HG03039 (cell line): Measurements from ENCODE around the gene BCLAF1.
"Not testable (repeated sequence)": the region's sequence is repeated elsewhere in the genome, so short reads cannot be mapped to it uniquely, and the experiment has no call there.

ENCODE experiments used
- ATAC-seq: cut with Tn5 transposase; IDR thresholded peaks from one replicate; pipeline ENCODE4 v1.9.1; 2021; ENCODE audit warnings: mild to moderate bottlenecking, moderate library complexity; ENCODE audit not compliant: unreplicated experiment

The BCLAF1 gene

GRCh38 chr6:136249811-136250685 lies 39.6 kb downstream of the BCLAF1 start, which contains the start of gene MTFR2:
Gene MTFR2 (minus strand): TSS chr6:136250311. CDS start chr6:136249099, 1,212 bp downstream.
- ATAC-seq = peak; percentile 98

- no peak for ATAC-seq
These were observed 40.3 kb downstream of the BCLAF1 start for GRCh38 chr6:136249336-136249735.

GRCh38 chr6:136244061-136244616 lies 45.5 kb downstream of the BCLAF1 start:
- ATAC-seq = no peak

GRCh38 chr6:136236466-136237293 lies 53.0 kb downstream of the BCLAF1 start:
- no peak for ATAC-seq

- ATAC-seq = no peak
These were observed 54.4 kb downstream of the BCLAF1 start for GRCh38 chr6:136235233-136235564.

- ATAC-seq = no peak
These were observed 56.9 kb downstream of the BCLAF1 start for GRCh38 chr6:136232701-136233100.

GRCh38 chr6:136230219-136230853 lies 59.3 kb downstream of the BCLAF1 start:
- ATAC-seq = no peak

- no peak for ATAC-seq
These were observed 60.8 kb downstream of the BCLAF1 start for GRCh38 chr6:136228814-136229213.

GRCh38 chr6:136226674-136227377 lies 62.8 kb downstream of the BCLAF1 start:
- ATAC-seq = no peak

- peak; percentile 81 for ATAC-seq
These were observed 63.5 kb downstream of the BCLAF1 start for GRCh38 chr6:136226027-136226673.

GRCh38 chr6:136225496-136225895 lies 64.2 kb downstream of the BCLAF1 start:
- ATAC-seq = no peak

- not testable (repeated sequence) for ATAC-seq
These were observed 64.7 kb downstream of the BCLAF1 start for GRCh38 chr6:136224974-136225373.

GRCh38 chr6:136216503-136217401 lies 72.9 kb downstream of the BCLAF1 start:
- ATAC-seq = no peak

- no peak for ATAC-seq
These were observed 75.8 kb downstream of the BCLAF1 start for GRCh38 chr6:136213853-136214252.

- no peak for ATAC-seq
These were observed 76.6 kb downstream of the BCLAF1 start for GRCh38 chr6:136213012-136213539.

- no peak for ATAC-seq
These were observed 77.0 kb downstream of the BCLAF1 start for GRCh38 chr6:136212608-136213007.

- no peak for ATAC-seq
These were observed 79.1 kb downstream of the BCLAF1 start for GRCh38 chr6:136210398-136211165.

GRCh38 chr6:136209496-136209895 lies 80.2 kb downstream of the BCLAF1 start:
- no peak for ATAC-seq
